Measurements from ENCODE around the gene SSBP3.

DNA sequence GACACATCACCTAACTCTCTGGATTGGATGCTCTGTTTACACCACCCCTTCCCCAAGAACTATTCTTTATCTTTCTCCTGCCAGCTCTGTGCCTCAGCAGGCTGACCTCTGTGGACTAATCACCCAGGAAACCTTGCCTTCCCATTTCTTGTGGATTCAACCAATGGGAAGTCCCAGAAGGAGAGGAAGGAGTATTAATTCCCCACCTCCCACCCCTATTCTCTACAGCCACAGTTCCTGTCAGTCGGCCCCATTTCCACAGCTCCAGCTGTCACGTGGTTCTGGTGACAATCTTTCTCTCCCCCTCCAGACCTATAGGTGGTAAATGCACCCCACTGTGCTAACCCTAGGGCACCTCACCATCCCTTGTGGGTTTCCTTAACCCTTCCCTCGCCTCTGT is 46.8 kb upstream of the SSBP3 start:
- no peak for TF ChIP-seq EZH2 (IDR thresholded peaks at IDR 0.05)
- no peak for TF ChIP-seq POLR2AphosphoS5 (IDR thresholded peaks at IDR 0.05; ENCODE audit: borderline replicate concordance, low read depth, low read length)
- TF ChIP-seq FOXP2 (optimal IDR thresholded peaks at IDR 0.05; ENCODE audit: control extremely low read depth, extremely low read length, insufficient read depth): no peak
